HCT116 (cell line): ENCODE data around the gene PAX7.

Source experiments
- CBX3 ChIP-seq: IDR thresholded peaks from 2 replicates; pipeline ENCODE4 v1.6.1; 2012; ENCODE audit warnings: low read depth
- CTCF ChIP-seq, 3 experiments: fragments of 200-600 bp in 1 of 3; sonication (generic) in 1 of 3; IDR thresholded peaks in 2 of 3; conservative IDR thresholded peaks in 1 of 3; 2 replicates each; pipeline ENCODE4 v1.5.1; 2012 to 2017; ENCODE audit warnings: low read depth in 2 of 3, low read length in 2 of 3, antibody characterized with exemption in 1 of 3, borderline replicate concordance in 1 of 3, control low read depth in 1 of 3, mild to moderate bottlenecking in 1 of 3, mixed read lengths in 1 of 3, mixed run types in 1 of 3, moderate library complexity in 1 of 3; ENCODE audit not compliant: insufficient read depth in 1 of 3
- EZH2 ChIP-seq: fragments of 200-600 bp; sonication (generic); IDR thresholded peaks from 2 replicates; pipeline ENCODE4 v1.6.1; 2017; ENCODE audit warnings: antibody characterized with exemption, mixed run types
- JUND ChIP-seq: IDR thresholded peaks from 2 replicates; pipeline ENCODE4 v1.6.1; 2012
- POLR2A ChIP-seq: IDR thresholded peaks from 2 replicates; pipeline ENCODE4 v1.7.0; 2011; ENCODE audit warnings: borderline replicate concordance; ENCODE audit not compliant: insufficient read depth, insufficient read length; ENCODE audit errors: extremely low read depth
- POLR2AphosphoS5 ChIP-seq: IDR thresholded peaks from 2 replicates; pipeline ENCODE4 v1.6.1; 2011; ENCODE audit warnings: mild to moderate bottlenecking, low read depth, low read length, moderate library complexity
- RAD21 ChIP-seq: IDR thresholded peaks from 2 replicates; pipeline ENCODE4 v1.6.1; 2012; ENCODE audit warnings: low read depth, mild to moderate bottlenecking
- SP1 ChIP-seq: IDR thresholded peaks from 2 replicates; pipeline ENCODE4 v1.6.1; 2012; ENCODE audit warnings: low read depth
- YY1 ChIP-seq: IDR thresholded peaks from 2 replicates; pipeline ENCODE4 v1.6.1; 2011; ENCODE audit warnings: low read length, low read depth, moderate library complexity, mild to moderate bottlenecking; ENCODE audit not compliant: insufficient replicate concordance; ENCODE audit errors: extremely low read depth

- TF ChIP-seq POLR2AphosphoS5 (no peak), CTCF (IDR thresholded peaks at IDR 0.05 in 2 of 3, conservative IDR thresholded peaks at IDR 0.05 in 1 of 3; ENCODE audit: borderline replicate concordance in 1 of 3, insufficient read depth in 1 of 3, low read depth in 2 of 3, low read length in 2 of 3) (no peak), POLR2A (no peak), YY1 (no peak), RAD21 (no peak), EZH2 (no peak), CBX3 (no peak), SP1 (no peak), JUND (no peak)
Observed at GRCh38 chr1:18645747-18646090, 15.1 kb downstream of the PAX7 start.
